ENCODE measurements around the gene BDH1.
"Not testable (repeated sequence)": the region's sequence is repeated elsewhere in the genome, so short reads cannot be mapped to it uniquely, and the experiment has no call there.

Gene BDH1

DNA sequence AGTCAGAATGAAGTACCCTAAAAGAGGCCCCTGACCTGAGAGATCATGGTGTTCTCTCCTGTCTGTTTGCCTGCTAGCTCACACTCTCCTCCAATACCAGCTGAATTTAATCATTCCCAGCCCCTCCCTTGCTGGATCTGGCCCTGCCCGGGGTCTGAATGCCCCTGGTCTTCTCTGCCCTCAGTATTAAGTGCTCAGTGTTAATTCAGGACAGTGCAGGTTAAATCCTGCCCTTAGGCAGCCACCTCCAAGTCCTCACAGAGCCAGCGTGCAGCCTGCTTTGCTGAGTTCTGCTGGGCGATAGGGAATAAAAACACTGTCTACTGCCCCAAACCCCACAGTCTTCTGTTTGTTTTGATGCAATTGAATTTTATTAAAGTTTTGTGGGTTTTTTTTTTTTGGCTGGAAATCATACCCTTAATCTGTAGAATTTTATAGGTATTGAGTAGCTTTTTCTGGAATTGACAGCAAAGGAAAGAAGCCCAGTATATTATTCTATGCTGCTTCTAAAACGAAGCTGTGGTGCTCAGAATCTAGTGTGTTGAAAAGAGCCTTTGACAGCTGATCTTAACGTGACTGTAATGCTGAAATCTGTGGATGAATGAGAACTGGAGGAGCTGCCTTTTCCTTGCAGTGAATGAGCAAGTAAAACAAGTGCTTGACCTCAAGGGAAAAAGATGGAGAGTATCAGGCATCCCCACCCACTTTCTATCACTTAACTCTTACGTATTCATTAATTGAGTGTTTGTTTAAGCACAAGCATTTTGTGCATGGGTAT lies 12.3 kb upstream of the BDH1 start:
- no peak for DNase-seq (ENCODE audit: low spot score)
- TF ChIP-seq, protein P1, sequence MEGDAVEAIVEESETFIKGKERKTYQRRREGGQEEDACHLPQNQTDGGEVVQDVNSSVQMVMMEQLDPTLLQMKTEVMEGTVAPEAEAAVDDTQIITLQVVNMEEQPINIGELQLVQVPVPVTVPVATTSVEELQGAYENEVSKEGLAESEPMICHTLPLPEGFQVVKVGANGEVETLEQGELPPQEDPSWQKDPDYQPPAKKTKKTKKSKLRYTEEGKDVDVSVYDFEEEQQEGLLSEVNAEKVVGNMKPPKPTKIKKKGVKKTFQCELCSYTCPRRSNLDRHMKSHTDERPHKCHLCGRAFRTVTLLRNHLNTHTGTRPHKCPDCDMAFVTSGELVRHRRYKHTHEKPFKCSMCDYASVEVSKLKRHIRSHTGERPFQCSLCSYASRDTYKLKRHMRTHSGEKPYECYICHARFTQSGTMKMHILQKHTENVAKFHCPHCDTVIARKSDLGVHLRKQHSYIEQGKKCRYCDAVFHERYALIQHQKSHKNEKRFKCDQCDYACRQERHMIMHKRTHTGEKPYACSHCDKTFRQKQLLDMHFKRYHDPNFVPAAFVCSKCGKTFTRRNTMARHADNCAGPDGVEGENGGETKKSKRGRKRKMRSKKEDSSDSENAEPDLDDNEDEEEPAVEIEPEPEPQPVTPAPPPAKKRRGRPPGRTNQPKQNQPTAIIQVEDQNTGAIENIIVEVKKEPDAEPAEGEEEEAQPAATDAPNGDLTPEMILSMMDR (IDR thresholded peaks at IDR 0.05), result no peak
- Histone ChIP-seq H3K27ac (no peak overlapping the region), H3K4me3 (no peak overlapping the region)

DNA sequence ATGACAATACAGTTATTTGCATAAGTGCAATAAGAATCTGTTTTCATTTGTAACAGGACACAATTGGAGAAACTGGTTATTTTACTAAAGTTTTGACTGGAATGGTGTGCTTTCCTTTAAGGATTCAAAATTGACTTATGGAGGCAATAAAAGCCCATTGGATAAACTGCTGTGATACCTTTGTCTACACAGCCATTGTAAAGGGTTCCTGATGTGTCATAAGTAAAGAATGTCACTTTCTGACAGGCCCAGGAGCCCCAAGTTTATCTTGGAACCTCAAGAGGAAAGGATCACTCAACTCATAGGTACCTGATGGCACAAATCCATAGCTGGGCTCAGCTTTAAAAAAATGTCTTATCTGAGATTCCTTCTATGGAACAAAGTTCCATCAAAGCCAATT lies 10.4 kb upstream of the BDH1 start:
- not testable (repeated sequence) for H3K4me3 ChIP-seq; H3K27ac ChIP-seq; DNase-seq (ENCODE audit: low spot score)

DNA sequence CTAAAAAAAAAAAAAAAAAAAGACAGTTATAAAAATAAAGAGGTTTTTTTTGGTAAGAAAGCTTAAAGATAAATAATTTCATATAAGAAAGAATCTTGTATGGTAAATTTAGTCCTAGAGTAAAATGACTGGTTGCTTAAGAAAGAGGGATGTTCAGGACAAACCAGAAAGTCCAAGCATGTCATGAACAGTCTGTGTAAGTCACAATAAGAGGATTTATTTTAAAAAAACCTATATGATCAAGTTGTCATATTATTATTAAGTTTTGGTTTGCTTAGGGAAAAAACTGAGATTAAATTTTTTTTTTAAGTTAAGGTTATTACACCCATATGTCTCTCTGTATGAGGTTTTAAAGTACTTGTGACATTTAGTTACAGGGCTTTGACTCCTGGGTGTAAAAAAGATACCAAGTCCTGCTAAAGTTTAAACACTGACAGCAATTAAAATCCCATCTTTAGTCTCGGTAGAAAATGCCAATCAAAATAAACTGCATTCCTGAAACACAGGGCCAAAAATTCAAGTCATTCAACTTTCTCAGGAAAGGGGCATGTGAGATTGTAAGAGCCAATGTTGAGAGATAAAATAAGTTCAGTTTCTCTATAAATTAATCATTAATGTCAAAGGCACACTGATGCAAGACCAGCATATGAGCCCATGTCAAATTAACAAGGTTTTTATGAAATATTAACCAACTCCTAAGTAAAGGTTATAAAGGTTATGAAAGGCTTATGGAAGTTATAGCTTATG lies 8.5 kb upstream of the BDH1 start:
- no peak overlapping the region for H3K27ac ChIP-seq
- TF ChIP-seq, protein P1 (IDR thresholded peaks at IDR 0.05), result no peak
- H3K4me3 ChIP-seq, result no peak overlapping the region
- DNase-seq (ENCODE audit: low spot score), result no peak

DNA sequence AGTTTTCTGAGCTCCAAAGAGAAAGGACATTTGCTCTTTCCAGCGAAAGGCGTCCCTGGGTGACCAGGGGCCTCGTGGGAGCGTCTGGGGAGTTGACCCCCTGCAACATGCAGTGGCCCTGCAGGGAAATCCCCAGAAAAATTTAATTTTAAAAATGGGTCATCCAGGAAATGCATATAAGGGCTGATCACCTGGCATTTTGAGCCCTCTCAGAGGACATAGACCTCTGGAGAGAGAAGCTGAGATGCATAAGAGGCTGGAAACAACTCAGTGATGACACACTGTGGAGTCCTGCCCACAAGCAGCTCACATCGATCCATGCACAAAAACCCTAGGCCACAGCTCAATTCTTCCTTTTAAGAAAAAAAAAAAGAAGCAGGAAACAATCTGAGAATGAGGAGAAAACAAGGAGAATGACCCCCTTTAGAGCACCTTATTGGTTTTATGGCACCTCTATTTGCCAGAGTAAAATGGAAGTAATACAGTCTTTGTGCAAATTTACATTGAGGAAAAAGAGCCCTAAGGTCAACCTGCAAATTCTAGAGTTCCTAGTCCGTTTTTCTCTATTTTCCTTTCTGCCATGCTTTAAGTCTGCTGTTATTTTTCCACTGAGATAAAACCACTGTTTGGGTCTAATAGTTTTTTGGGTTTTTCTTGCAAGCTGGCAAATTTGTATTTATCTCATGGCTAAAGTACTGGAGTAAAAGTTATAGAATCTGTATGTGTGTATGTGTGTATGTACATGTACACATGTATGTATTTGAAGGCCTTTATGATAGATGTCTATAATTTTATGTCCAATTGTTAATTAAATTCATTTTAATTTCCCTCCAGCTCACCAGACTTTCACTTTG lies 6.9 kb upstream of the BDH1 start:
- Histone ChIP-seq H3K27ac (no peak overlapping the region), H3K4me3 (no peak overlapping the region)
- TF ChIP-seq, protein P1 (IDR thresholded peaks at IDR 0.05), result no peak
- no peak for DNase-seq (ENCODE audit: low spot score)

DNA sequence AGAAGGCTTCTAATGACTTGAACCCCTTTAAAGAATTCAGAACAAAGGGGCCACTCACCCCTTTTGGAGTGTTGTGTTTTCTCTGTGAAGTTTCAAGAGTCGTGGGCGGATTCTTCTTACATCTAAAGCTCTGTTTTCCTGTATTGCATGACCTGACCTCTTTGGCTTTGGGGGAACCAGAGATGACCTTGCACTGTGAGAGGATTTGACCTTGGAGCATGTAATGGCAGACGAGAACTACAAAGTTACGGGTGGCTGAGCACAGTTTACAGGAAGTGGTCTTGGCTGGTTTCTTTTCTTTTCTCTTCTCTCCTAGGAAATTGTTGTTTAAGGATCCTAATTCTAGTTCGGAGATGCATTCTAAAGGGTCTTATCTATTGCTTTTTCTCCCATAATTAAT lies 6.2 kb upstream of the BDH1 start:
- H3K4me3 ChIP-seq, result no peak overlapping the region
- no peak for DNase-seq (ENCODE audit: low spot score)
- H3K27ac ChIP-seq, result no peak overlapping the region
- TF ChIP-seq, protein P1 (IDR thresholded peaks at IDR 0.05), result no peak

DNA sequence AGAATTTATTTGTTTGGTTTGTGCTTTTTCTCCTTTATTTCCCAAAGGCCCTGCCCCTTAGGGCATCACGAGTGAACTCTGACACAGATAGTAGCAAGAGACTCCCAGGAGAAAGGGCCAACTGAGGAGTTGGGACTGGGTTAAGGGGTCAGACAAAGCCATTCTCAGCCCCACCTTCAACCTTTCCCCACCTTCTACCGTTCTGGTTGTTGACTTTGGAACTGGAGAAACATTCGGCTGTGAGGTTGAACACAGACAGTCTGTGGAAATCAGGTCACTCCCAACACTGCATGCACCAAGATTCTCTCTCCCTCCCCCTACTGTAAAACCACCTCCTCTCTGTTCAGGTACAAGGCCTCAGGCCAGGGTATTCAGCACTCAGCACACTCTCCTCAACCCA lies 3.9 kb upstream of the BDH1 start:
- Histone ChIP-seq H3K4me3 (no peak overlapping the region), H3K27ac (no peak overlapping the region)
- DNase-seq (ENCODE audit: low spot score), result no peak
- TF ChIP-seq, protein P1 (IDR thresholded peaks at IDR 0.05), result no peak

Measured in coronary artery (tissue), 2 donors.